ENCODE results near the gene DDR1.
"Not testable (repeated sequence)": the region's sequence is repeated elsewhere in the genome, so short reads cannot be mapped to it uniquely, and the experiment has no call there.

The DDR1 gene

GRCh38 chr6:30854285-30855040 lies 29.9 kb upstream of the DDR1 start:
- no peak for DNase-seq (ENCODE audit: low read depth in 2 of 2)

GRCh38 chr6:30855429-30856075 lies 28.8 kb upstream of the DDR1 start:
- DNase-seq (ENCODE audit: low read depth in 2 of 2), result no peak

GRCh38 chr6:30857112-30857511 lies 27.2 kb upstream of the DDR1 start:
- no peak for DNase-seq (ENCODE audit: low read depth in 2 of 2)

GRCh38 chr6:30857549-30857948 lies 26.8 kb upstream of the DDR1 start:
- DNase-seq (ENCODE audit: low read depth in 2 of 2), result no peak

- not testable (repeated sequence) for DNase-seq (ENCODE audit: low read depth in 2 of 2)
Measured at GRCh38 chr6:30859726-30860125, 24.6 kb upstream of the DDR1 start.

GRCh38 chr6:30861257-30862048 lies 22.9 kb upstream of the DDR1 start:
- no peak for DNase-seq (ENCODE audit: low read depth in 2 of 2)

- no peak for DNase-seq (ENCODE audit: low read depth in 2 of 2)
Measured at GRCh38 chr6:30862156-30862875, 22.0 kb upstream of the DDR1 start.

- DNase-seq (ENCODE audit: low read depth in 2 of 2), result no peak
Measured at GRCh38 chr6:30864325-30864724, 20.0 kb upstream of the DDR1 start.

GRCh38 chr6:30869241-30869749 lies 15.0 kb upstream of the DDR1 start:
- not testable (repeated sequence) for DNase-seq (ENCODE audit: low read depth in 2 of 2)

- no peak for DNase-seq (ENCODE audit: low read depth in 2 of 2)
Measured at GRCh38 chr6:30870546-30870945, 13.8 kb upstream of the DDR1 start.

- no peak for DNase-seq (ENCODE audit: low read depth in 2 of 2)
Measured at GRCh38 chr6:30871592-30872183, 12.6 kb upstream of the DDR1 start.

- DNase-seq (ENCODE audit: low read depth in 2 of 2), result no peak
Measured at GRCh38 chr6:30873137-30873640, 11.1 kb upstream of the DDR1 start.

- DNase-seq (ENCODE audit: low read depth in 2 of 2), result not testable (repeated sequence)
Measured at GRCh38 chr6:30873795-30874194, 10.5 kb upstream of the DDR1 start.

GRCh38 chr6:30875244-30876038 lies 8.9 kb upstream of the DDR1 start:
- DNase-seq (ENCODE audit: low read depth in 2 of 2), result no peak

- DNase-seq (ENCODE audit: low read depth in 2 of 2), result no peak
Measured at GRCh38 chr6:30876039-30876730, 8.1 kb upstream of the DDR1 start.

- DNase-seq (ENCODE audit: low read depth in 2 of 2), result peak; percentile 58 to 65
Measured at GRCh38 chr6:30877419-30878262, 6.7 kb upstream of the DDR1 start.

GRCh38 chr6:30879684-30880427 lies 4.5 kb upstream of the DDR1 start:
- no peak for DNase-seq (ENCODE audit: low read depth in 2 of 2)

- DNase-seq (ENCODE audit: low read depth in 2 of 2), result no peak
Measured at GRCh38 chr6:30880698-30881252, 3.5 kb upstream of the DDR1 start.
